IMR-90 (cell line): ENCODE measurements around the gene GSTA4. TPM values are rescaled to one million over a fixed set of nuclear protein-coding genes. Genes with fewer than 3 reads are reported as not detected.

Source experiments
- ATAC-seq: fragments of 200-7000 bp; cut with Tn5 transposase; 2 replicates; pipeline ENCODE4 v1.9.1; 2020; ENCODE audit warnings: low read depth, mild to moderate bottlenecking, moderate library complexity
- BruUV-seq: library from RNA; stranded (reverse); fragments of 400-500 nt; replicated peaks from 2 replicates; lab custom pipeline; 2021; lab: Mats Ljungman, UMichigan
- CTCF ChIA-PET: fragments of 300-600 bp; formaldehyde crosslinking; extraction: SDS; loops from one replicate; lab custom pipeline; 2021; ENCODE audit warnings: antibody characterized with exemption; lab: Yijun Ruan, JAX
- POLR2A ChIA-PET: fragments of 300-600 bp; sonication (Branson Sonifier 250); formaldehyde crosslinking; loops from one replicate; lab custom pipeline; 2022; ENCODE audit warnings: antibody characterized with exemption; ENCODE audit not compliant: unreplicated experiment; lab: Charles Lee
- DNase-seq: peaks from one replicate; pipeline ENCODE4 v3.0.0; 2013
- H2AFZ ChIP-seq: replicated peaks from 2 replicates; pipeline ENCODE3; 2013; ENCODE audit warnings: low read length, mild to moderate bottlenecking; ENCODE audit not compliant: poor library complexity
- H2AK5ac ChIP-seq: 2 replicates; pipeline ENCODE4 v1.6.1; 2013; ENCODE audit warnings: low read depth, low read length, inconsistent platforms
- H2AK9ac ChIP-seq: replicated peaks from 2 replicates; pipeline ENCODE3; 2013; ENCODE audit warnings: mild to moderate bottlenecking, low read depth, low read length, moderate library complexity; ENCODE audit not compliant: poor library complexity
- H2BK120ac ChIP-seq: 2 replicates; pipeline ENCODE4 v1.6.1; 2013; ENCODE audit warnings: low read depth, low read length, inconsistent platforms
- H2BK15ac ChIP-seq: 3 replicates; pipeline ENCODE4 v1.6.1; 2013; ENCODE audit warnings: low read depth, low read length, inconsistent platforms
- H2BK20ac ChIP-seq: 2 replicates; pipeline ENCODE4 v1.6.1; 2013; ENCODE audit warnings: low read depth, mild to moderate bottlenecking, inconsistent platforms, low read length, moderate library complexity
- H2BK5ac ChIP-seq: 2 replicates; pipeline ENCODE4 v1.6.1; 2013; ENCODE audit warnings: mild to moderate bottlenecking, low read depth, low read length, inconsistent platforms; ENCODE audit not compliant: poor library complexity, severe bottlenecking
- H3K14ac ChIP-seq: replicated peaks from 2 replicates; pipeline ENCODE4 v1.6.1; 2013; ENCODE audit warnings: low read depth, low read length, inconsistent platforms
- H3K18ac ChIP-seq: 2 replicates; pipeline ENCODE4 v1.6.1; 2013; ENCODE audit warnings: low read depth, low read length, control low read depth
- H3K23ac ChIP-seq: 2 replicates; pipeline ENCODE4 v1.6.1; 2013; ENCODE audit warnings: low read depth, low read length, inconsistent platforms
- H3K27ac ChIP-seq: 2 replicates; pipeline ENCODE4 v1.5.1; 2013; ENCODE audit warnings: mild to moderate bottlenecking, control low read depth, low read length; ENCODE audit not compliant: insufficient read depth
- H3K27me3 ChIP-seq: 2 replicates; pipeline ENCODE4 v1.6.1; 2013; ENCODE audit warnings: low read length; ENCODE audit not compliant: control insufficient read depth, insufficient read depth
- H3K36me3 ChIP-seq: 2 replicates; pipeline ENCODE4 v1.6.1; 2013; ENCODE audit warnings: low read length, mixed read lengths; ENCODE audit not compliant: control insufficient read depth, insufficient read depth
- H3K4ac ChIP-seq: 2 replicates; pipeline ENCODE4 v1.6.1; 2013; ENCODE audit warnings: low read depth, low read length, inconsistent platforms
- H3K4me1 ChIP-seq: 2 replicates; pipeline ENCODE4 v1.6.1; 2013; ENCODE audit warnings: low read length, mixed read lengths; ENCODE audit not compliant: control insufficient read depth, insufficient read depth
- H3K4me2 ChIP-seq: 2 replicates; pipeline ENCODE4 v1.6.1; 2013; ENCODE audit warnings: low read depth, mild to moderate bottlenecking, control low read depth, low read length, moderate library complexity
- H3K4me3 ChIP-seq: 2 replicates; pipeline ENCODE4 v1.5.1; 2013; ENCODE audit warnings: low read depth, mild to moderate bottlenecking, control low read depth, low read length, moderate library complexity; ENCODE audit not compliant: insufficient read depth
- H3K56ac ChIP-seq: 2 replicates; pipeline ENCODE4 v1.6.1; 2013; ENCODE audit warnings: low read length, inconsistent platforms; ENCODE audit not compliant: insufficient read depth; ENCODE audit errors: extremely low read depth
- H3K79me1 ChIP-seq, 2 experiments: 2 replicates each; pipeline ENCODE4 v1.6.1; 2013; ENCODE audit warnings: low read length in 2 of 2, inconsistent platforms in 1 of 2, low read depth in 1 of 2
- H3K9ac ChIP-seq: 2 replicates; pipeline ENCODE4 v1.6.1; 2013; ENCODE audit warnings: low read depth, low read length, control low read depth
- H3K9me1 ChIP-seq: 2 replicates; pipeline ENCODE4 v1.6.1; 2013; ENCODE audit warnings: low read length, inconsistent platforms; ENCODE audit not compliant: insufficient read depth
- H3K9me3 ChIP-seq: 2 replicates; pipeline ENCODE4 v1.6.1; 2013; ENCODE audit warnings: low read length; ENCODE audit not compliant: control insufficient read depth, insufficient read depth
- H4K20me1 ChIP-seq: 2 replicates; pipeline ENCODE4 v1.6.1; 2013; ENCODE audit warnings: low read length, inconsistent platforms; ENCODE audit not compliant: insufficient read depth
- H4K5ac ChIP-seq: 2 replicates; pipeline ENCODE4 v1.6.1; 2013; ENCODE audit warnings: mild to moderate bottlenecking, low read depth, low read length, control low read depth
- H4K8ac ChIP-seq, 2 experiments: 2 replicates each; pipeline ENCODE4 v1.6.1; 2013; ENCODE audit warnings: low read depth in 2 of 2, low read length in 2 of 2, control low read depth in 1 of 2, inconsistent platforms in 1 of 2
- H4K91ac ChIP-seq: 2 replicates; pipeline ENCODE4 v1.6.1; 2013; ENCODE audit warnings: low read depth, low read length, inconsistent platforms; ENCODE audit not compliant: insufficient read depth
- CEBPB ChIP-seq: IDR thresholded peaks from 2 replicates; pipeline ENCODE4 v1.6.1; 2012; ENCODE audit warnings: low read depth, low read length, improper control_type of control experiment
- MAZ ChIP-seq: IDR thresholded peaks from 2 replicates; pipeline ENCODE4 v1.6.1; 2012; ENCODE audit warnings: low read depth, mild to moderate bottlenecking, low read length, improper control_type of control experiment, moderate library complexity, borderline replicate concordance
- POLR2A ChIP-seq: IDR thresholded peaks from 2 replicates; pipeline ENCODE4 v1.6.1; 2012; ENCODE audit warnings: mild to moderate bottlenecking, low read depth, low read length
- SMC3 ChIP-seq: fragments of 150-350 bp; IDR thresholded peaks from 2 replicates; pipeline ENCODE4 v1.6.1; 2016; ENCODE audit warnings: low read depth, mild to moderate bottlenecking, antibody characterized with exemption, low read length, moderate library complexity
- WGBS, 2 experiments: methylation state at CpG; one replicate each; pipeline versions ENCODE4 v1.1.5 to v1.1.7; 2013; ENCODE audit warnings: missing lambda C conversion rate in 2 of 2; ENCODE audit not compliant: insufficient read length in 1 of 2; ENCODE audit errors: extremely low coverage in 2 of 2; 5-methylcytosine and 5-hydroxymethylcytosine counted together
- dilution Hi-C: fragments of 300-500 bp; cut with HindIII; formaldehyde crosslinking; loops from one replicate; pipeline ENCODE4 v1.14.3; 2018; ENCODE audit warnings: low sequenced_read_pairs; ENCODE audit not compliant: unreplicated experiment
- in situ Hi-C: fragments of 300-500 bp; cut with MboI; formaldehyde crosslinking; loops from 3 replicates; pipeline ENCODE4 v1.14.3; 2019; ENCODE audit warnings: low sequenced_read_pairs, inconsistent platforms, mixed read lengths
- intact Hi-C: fragments of 100-400 bp; cut with micrococcal nuclease; formaldehyde crosslinking; loops from 2 replicates; pipeline ENCODE4 v1.10.0; 2022
- polyA plus RNA-seq, 3 experiments: library from polyadenylated mRNA; depleted of rRNA; stranded (reverse); fragments of >200 nt; gene quantifications; 2 replicates each; pipeline ENCODE4 v1.2.3, GENCODE V29; 2012; ENCODE audit warnings: low replicate concordance in 1 of 3
- total RNA-seq: library from RNA; depleted of rRNA; stranded (reverse); fragments of >200 nt; gene quantifications from 2 replicates; pipeline ENCODE4 v1.2.3, GENCODE V29; 2012
- TF ChIP-seq, protein P1 (sequence below): fragments of 150-350 bp; IDR thresholded peaks from 2 replicates; pipeline ENCODE4 v1.6.1; 2017; ENCODE audit warnings: mild to moderate bottlenecking, antibody characterized with exemption, low read length, low read depth

Gene GSTA4
- total and polyA plus RNA-seq, 2 of the 4 experiments (the other 2 are of a cell fraction) = 26.9 to 35.6 TPM

DNA sequence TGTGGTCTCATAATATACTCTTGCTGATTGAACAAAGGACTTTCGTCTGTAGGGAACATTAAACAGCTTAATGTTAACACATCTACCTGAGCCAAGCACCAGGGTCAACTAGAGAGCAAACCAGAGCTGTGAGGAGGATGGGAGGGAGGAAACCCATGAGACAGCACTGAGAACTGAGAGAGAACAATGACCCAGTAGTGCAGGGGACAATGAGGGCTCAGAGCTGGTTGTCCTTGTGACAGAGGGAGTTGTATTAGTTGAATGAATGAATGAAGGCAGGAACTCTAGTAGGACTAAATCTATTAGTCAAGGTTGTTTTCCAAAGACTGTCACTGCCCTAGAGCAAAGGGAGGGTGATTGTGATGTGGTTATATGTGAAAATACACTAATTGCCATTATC lies 28.2 kb upstream of the GSTA4 start:
- dilution Hi-C loops (no loop called here), in situ Hi-C loops (no loop called here), intact Hi-C loops (no loop called here)
- DNase-seq (no peak), ATAC-seq (no peak)
- Histone ChIP-seq H3K4me1 (0 out of 2 replicates have a peak, but pooled peaks cover 1% of the 10 kb centered on the region), H3K9me3 (no peaks in the 10 kb centered on the region), H3K4me3 (no peak overlapping the region), H4K20me1 (no peaks in the 10 kb centered on the region), H3K27me3 (no peaks in the 10 kb centered on the region), H4K5ac (no peak overlapping the region), H3K4ac (no peak overlapping the region), H4K8ac (no peak overlapping the region), H3K36me3 (peaks cover 7% of the 10 kb centered on the region; the same call in 1 of the 2 replicates), H2BK120ac (no peak overlapping the region), H3K9ac (no peak overlapping the region), H3K14ac (no peak overlapping the region), H3K4me2 (no peak overlapping the region), H3K79me1 (no peaks in the 10 kb centered on the region), H2BK15ac (no peak overlapping the region), H4K91ac (no peak overlapping the region), H2AK5ac (no peak overlapping the region), H3K56ac (no peak overlapping the region), H3K18ac (no peak overlapping the region), H2BK20ac (no peak overlapping the region), H3K9me1 (no peaks in the 10 kb centered on the region), H2AK9ac (no peak overlapping the region), H2AFZ (no peak overlapping the region), H3K23ac (no peak overlapping the region), H2BK5ac (no peak overlapping the region), H3K27ac (no peak overlapping the region)
- ChIA-PET CTCF (no interaction called here), POLR2A (no interaction called here)
- WGBS, 2 experiments = no CpG with 5 or more reads among the region's 1 CpG
- no peak for TF ChIP-seq SMC3
- no peak for TF ChIP-seq MAZ
- TF ChIP-seq, protein P1, sequence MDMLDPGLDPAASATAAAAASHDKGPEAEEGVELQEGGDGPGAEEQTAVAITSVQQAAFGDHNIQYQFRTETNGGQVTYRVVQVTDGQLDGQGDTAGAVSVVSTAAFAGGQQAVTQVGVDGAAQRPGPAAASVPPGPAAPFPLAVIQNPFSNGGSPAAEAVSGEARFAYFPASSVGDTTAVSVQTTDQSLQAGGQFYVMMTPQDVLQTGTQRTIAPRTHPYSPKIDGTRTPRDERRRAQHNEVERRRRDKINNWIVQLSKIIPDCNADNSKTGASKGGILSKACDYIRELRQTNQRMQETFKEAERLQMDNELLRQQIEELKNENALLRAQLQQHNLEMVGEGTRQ = no peak
- no peak for TF ChIP-seq CEBPB
- no peak for TF ChIP-seq POLR2A
- no TSS peak for BruUV-seq
